Spleen (tissue), 11 donors: Measurements from ENCODE around the gene AGER. TPM values are rescaled to one million over a fixed set of nuclear protein-coding genes. Genes with fewer than 3 reads are reported as not detected.

Experiments
- DNase-seq: peaks from one replicate; pipeline ENCODE4 v3.0.0-alpha.2; 2020
- H3K27ac ChIP-seq, 8 donors: fragments of 200-600 bp; sonication (generic) in 7 of 8; 1 replicate in 4 of 8; 2 replicates in 4 of 8; pipeline versions ENCODE4 v1.5.0 to v1.8.0; 2016 to 2021; ENCODE audit warnings: inconsistent platforms in 4 of 8, mild to moderate bottlenecking in 4 of 8, moderate library complexity in 1 of 8
- H3K27me3 ChIP-seq, 7 donors: fragments of 200-600 bp; sonication (generic) in 6 of 7; replicated peaks in 1 of 7; 1 replicate in 4 of 7; 2 replicates in 3 of 7; pipeline versions ENCODE4 v1.5.0 to v1.8.0; 2016 to 2021; ENCODE audit warnings: inconsistent platforms in 3 of 7, mild to moderate bottlenecking in 1 of 7
- H3K36me3 ChIP-seq, 6 donors: fragments of 200-600 bp; sonication (generic) in 5 of 6; 1 replicate in 4 of 6; 2 replicates in 2 of 6; pipeline versions ENCODE4 v1.5.0 to v1.8.0; 2016 to 2021; ENCODE audit warnings: inconsistent platforms in 2 of 6
- H3K4me1 ChIP-seq, 6 donors: fragments of 200-600 bp; sonication (generic) in 5 of 6; 1 replicate in 3 of 6; 2 replicates in 3 of 6; pipeline versions ENCODE4 v1.5.0 to v1.8.0; 2016 to 2021; ENCODE audit warnings: inconsistent platforms in 3 of 6
- H3K4me3 ChIP-seq, 8 donors: fragments of 200-600 bp; sonication (generic) in 7 of 8; 1 replicate in 4 of 8; 2 replicates in 4 of 8; pipeline versions ENCODE4 v1.5.0 to v1.8.0; 2016 to 2021; ENCODE audit warnings: inconsistent platforms in 4 of 8, mild to moderate bottlenecking in 4 of 8, moderate library complexity in 2 of 8
- H3K9me3 ChIP-seq, 8 donors: fragments of 200-600 bp; sonication (generic) in 7 of 8; 1 replicate in 4 of 8; 2 replicates in 4 of 8; pipeline versions ENCODE4 v1.5.0 to v1.8.0; 2016 to 2021; ENCODE audit warnings: inconsistent platforms in 4 of 8
- POLR2A ChIP-seq, 3 donors: fragments of 450-650 bp; IDR thresholded peaks; one replicate each; pipeline ENCODE4 v1.5.1; 2017; ENCODE audit warnings: antibody characterized with exemption in 3 of 3, mild to moderate bottlenecking in 1 of 3
- POLR2AphosphoS5 ChIP-seq, 3 donors: sonication (generic); formaldehyde crosslinking; IDR thresholded peaks; one replicate each; pipeline ENCODE4 v1.5.1; 2017; ENCODE audit warnings: antibody characterized with exemption in 3 of 3
- WGBS, 5 donors: extraction: QIAGEN DNeasy Blood & Tissue Kit in 3 of 5; methylation state at CpG; one replicate each; pipeline versions ENCODE4 v1.1.5 to v1.1.7; 2013 to 2018; 5-methylcytosine and 5-hydroxymethylcytosine counted together
- intact Hi-C: fragments of 100-400 bp; cut with DNase I; formaldehyde crosslinking; loops from one replicate; pipeline ENCODE4 v1.15.0; 2023; ENCODE audit warnings: low total_unique reads
- polyA plus RNA-seq, 3 donors: library from polyadenylated mRNA; stranded (reverse); fragments of 200-250 nt; gene quantifications; one replicate each; pipeline ENCODE4 v1.2.1, GENCODE V29; 2013
- total RNA-seq, 7 donors: library from RNA; depleted of rRNA in 3 of 7; stranded (reverse); fragments of >200 nt in 3 of 7; fragmentation: NEBNext Ultra II Directional in 4 of 7; extraction: Animal tissue kit (Norgen Biotek cat#: 25700) in 4 of 7; gene quantifications; one replicate each; pipeline versions ENCODE4 v1.1.0 to v1.2.1, GENCODE V29; 2016 to 2021
- TF ChIP-seq, protein P1 (sequence below), 11 experiments: fragments of 200-600 bp in 7 of 11; fragments of 450-650 bp in 4 of 11; sonication (generic) in 4 of 11; IDR thresholded peaks in 8 of 11; conservative IDR thresholded peaks in 3 of 11; 1 replicate in 7 of 11; 2 replicates in 4 of 11; pipeline versions ENCODE4 v1.4.0 to v1.8.0; 2016 to 2021; ENCODE audit warnings: antibody characterized with exemption in 11 of 11, inconsistent platforms in 4 of 11, mild to moderate bottlenecking in 1 of 11
- donor health status: healthy with polysubstance abuse.
- donor health status: DM: no; HTN: no; CAD: no; lungs with moderate emphysema.
- donor health status: DM: no; HTN: no; CAD: no.
- donor health status: Bipolar disorder and iron deficiency.
- donor health status: healthy.
- donor health status: DM: no; HTN: no; CAD: no.
- donor health status: DM: yes; HTN: yes; CAD: no.

The AGER gene
- total and polyA plus RNA-seq, 10 donors = 7.4 to 50.9 (median 23.2) TPM

DNA sequence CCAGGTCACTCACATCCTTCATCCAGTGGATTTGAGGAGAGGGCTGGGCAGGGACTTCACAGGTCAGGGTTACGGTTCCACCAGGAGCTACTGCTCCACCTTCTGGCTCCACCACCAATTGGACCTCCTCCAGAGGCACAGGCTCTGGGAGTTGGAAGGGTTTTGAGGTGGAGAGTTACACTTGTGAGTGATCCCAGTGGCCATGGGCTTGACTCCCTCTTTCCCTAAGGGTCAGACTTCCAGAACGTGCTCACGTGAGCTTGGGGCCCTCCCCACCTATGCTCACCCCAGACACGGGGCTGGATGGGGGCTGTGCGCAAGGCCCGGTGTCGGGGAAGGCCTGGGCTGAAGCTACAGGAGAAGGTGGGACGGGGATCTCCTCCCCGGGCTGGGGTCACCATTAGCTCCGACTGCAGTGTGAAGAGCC, 1.5 kb downstream of the AGER start:
- TF ChIP-seq, protein P1, sequence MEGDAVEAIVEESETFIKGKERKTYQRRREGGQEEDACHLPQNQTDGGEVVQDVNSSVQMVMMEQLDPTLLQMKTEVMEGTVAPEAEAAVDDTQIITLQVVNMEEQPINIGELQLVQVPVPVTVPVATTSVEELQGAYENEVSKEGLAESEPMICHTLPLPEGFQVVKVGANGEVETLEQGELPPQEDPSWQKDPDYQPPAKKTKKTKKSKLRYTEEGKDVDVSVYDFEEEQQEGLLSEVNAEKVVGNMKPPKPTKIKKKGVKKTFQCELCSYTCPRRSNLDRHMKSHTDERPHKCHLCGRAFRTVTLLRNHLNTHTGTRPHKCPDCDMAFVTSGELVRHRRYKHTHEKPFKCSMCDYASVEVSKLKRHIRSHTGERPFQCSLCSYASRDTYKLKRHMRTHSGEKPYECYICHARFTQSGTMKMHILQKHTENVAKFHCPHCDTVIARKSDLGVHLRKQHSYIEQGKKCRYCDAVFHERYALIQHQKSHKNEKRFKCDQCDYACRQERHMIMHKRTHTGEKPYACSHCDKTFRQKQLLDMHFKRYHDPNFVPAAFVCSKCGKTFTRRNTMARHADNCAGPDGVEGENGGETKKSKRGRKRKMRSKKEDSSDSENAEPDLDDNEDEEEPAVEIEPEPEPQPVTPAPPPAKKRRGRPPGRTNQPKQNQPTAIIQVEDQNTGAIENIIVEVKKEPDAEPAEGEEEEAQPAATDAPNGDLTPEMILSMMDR (IDR thresholded peaks at IDR 0.05 in 8 of 11, conservative IDR thresholded peaks at IDR 0.05 in 3 of 11) = no peak
- TF ChIP-seq POLR2A (IDR thresholded peaks at IDR 0.05) (no peak), POLR2AphosphoS5 (IDR thresholded peaks at IDR 0.05) (peak in 2 of 3 donors; percentile 48 to 76)
- Histone ChIP-seq H3K4me1 (peaks cover 24 to 90% (median 65%) of the 10 kb centered on the region in 6 donors), H3K27ac (peak overlapping the region in 7 of 8 donors; percentile 22 to 100 (median 98)), H3K36me3 (peaks cover 0 to 79% (median 54%) of the 10 kb centered on the region in 6 donors), H3K9me3 (no peaks in the 10 kb centered on the region), H3K4me3 (no peak overlapping the region), H3K27me3 (no peaks in the 10 kb centered on the region)
- WGBS, 5 donors = 89 to 95% (median 93%) methylated on average over 8 to 10 of the region's 10 CpGs
- intact Hi-C loops = no loop called here
- DNase-seq = no peak

DNA sequence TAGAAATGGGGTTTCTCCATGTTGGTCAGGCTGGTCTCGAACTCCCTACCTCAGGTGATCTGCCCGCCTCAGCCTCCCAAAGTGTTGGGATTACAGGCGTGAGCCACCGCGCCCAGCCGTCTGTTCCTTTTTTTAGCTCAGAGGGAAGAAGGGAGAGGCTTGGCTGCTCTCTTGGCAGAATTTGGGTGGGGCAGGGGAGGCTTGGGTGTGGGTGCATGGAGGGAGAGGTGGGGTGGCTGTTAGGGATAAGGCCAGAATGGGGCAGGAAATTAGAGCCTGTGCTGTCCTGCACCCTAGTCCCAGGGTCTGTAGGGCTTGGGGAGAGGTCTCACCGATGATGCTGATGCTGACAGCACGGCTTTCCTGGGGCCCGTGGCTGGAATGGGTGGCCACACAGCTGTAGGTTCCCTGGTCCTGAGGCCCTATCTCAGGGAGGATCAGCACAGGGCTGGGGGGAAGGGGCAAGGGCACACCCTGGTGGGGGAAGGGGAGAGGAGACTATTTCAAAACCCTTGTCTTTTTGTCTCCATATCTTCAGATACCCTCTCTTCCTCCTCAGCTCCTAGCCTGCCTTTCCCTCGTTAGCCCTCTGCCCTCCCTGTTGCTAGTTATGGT, 2.0 kb downstream of the AGER start:
- no peak overlapping the region for H3K4me3 ChIP-seq
- 81 to 92% (median 82%) methylated on average over 10 of the region's 10 CpGs for WGBS, 5 donors
- no peak for DNase-seq
- intact Hi-C loops = no loop called here
- TF ChIP-seq POLR2A (IDR thresholded peaks at IDR 0.05) = no peak
- TF ChIP-seq, protein P1 (IDR thresholded peaks at IDR 0.05 in 8 of 11, conservative IDR thresholded peaks at IDR 0.05 in 3 of 11) = no peak
- no peak for TF ChIP-seq POLR2AphosphoS5 (IDR thresholded peaks at IDR 0.05)
- no peaks in the 10 kb centered on the region for H3K27me3 ChIP-seq
- H3K9me3 ChIP-seq = no peaks in the 10 kb centered on the region
- H3K36me3 ChIP-seq = peaks cover 0 to 73% (median 48%) of the 10 kb centered on the region in 6 donors
- H3K27ac ChIP-seq = peak overlapping the region in 5 of 8 donors; percentile 46 to 100 (median 99)
- H3K4me1 ChIP-seq = peaks cover 21 to 90% (median 64%) of the 10 kb centered on the region in 6 donors

DNA sequence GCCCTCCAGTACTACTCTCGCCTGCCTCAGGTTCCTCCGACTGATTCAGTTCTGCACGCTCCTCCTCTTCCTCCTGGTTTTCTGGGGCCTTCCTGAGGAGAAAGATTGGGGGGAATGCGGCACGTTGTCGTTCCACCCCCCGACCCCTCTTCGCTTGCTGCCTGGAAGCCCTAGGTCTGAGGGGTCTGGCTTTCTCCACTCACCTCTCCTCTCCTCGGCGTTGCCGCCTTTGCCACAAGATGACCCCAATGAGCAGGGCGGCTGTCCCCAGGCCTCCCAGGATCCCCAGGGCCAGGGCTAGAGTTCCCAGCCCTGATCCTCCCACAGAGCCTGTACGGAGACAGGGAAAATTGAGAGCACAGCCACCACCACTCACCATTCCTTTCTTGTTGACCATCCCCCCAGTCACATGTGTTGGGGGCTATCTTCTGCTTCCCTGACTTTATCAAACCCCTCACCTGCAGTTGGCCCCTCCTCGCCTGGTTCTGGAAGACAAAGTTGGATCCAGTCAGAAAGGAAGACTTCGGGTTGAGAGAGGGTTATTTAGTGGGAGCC, 2.8 kb downstream of the AGER start:
- intact Hi-C loops = no loop called here
- no peaks in the 10 kb centered on the region for H3K27me3 ChIP-seq
- no peaks in the 10 kb centered on the region for H3K9me3 ChIP-seq
- WGBS, 5 donors = 80 to 95% (median 90%) methylated on average over 15 of the region's 15 CpGs
- peaks cover 0 to 65% (median 41%) of the 10 kb centered on the region in 6 donors for H3K36me3 ChIP-seq
- H3K4me1 ChIP-seq = peaks cover 22 to 90% (median 64%) of the 10 kb centered on the region in 6 donors
- DNase-seq = no peak
- H3K27ac ChIP-seq = peak overlapping the region in 2 of 8 donors; percentile 99 to 100
- TF ChIP-seq POLR2A (IDR thresholded peaks at IDR 0.05) (no peak), POLR2AphosphoS5 (IDR thresholded peaks at IDR 0.05) (peak in 2 of 3 donors; percentile 29 to 63)
- H3K4me3 ChIP-seq = no peak overlapping the region

DNA sequence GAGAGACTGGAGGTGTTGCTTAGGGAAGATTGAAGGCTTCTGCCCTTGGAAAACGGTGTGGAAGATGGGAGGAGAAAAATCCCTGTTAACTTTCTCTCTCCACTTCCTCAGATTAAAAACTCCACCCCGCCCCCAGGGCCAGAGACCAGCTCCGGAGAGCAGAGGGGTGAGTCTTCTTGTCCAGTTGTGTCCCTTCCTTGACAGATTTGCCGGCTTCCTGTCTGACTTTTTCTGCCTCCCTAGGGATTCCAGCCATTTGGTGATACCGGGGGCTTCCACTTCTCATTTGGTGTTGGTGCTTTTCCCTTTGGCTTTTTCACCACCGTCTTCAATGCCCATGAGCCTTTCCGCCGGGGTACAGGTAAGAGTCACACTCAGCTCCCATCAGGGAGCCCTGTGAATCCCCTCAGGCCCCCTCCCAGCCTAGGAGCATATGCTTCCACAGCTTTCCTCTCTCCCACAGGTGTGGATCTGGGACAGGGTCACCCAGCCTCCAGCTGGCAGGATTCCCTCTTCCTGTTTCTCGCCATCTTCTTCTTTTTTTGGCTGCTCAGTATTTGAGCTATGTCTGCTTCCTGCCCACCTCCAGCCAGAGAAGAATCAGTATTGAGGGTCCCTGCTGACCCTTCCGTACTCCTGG, 4.2 kb downstream of the AGER start:
- H3K36me3 ChIP-seq = peaks cover 0 to 55% (median 38%) of the 10 kb centered on the region in 6 donors
- H3K4me1 ChIP-seq = peaks cover 29 to 90% (median 67%) of the 10 kb centered on the region in 6 donors
- H3K9me3 ChIP-seq = no peaks in the 10 kb centered on the region
- H3K27ac ChIP-seq = peak overlapping the region in 6 of 8 donors; percentile 15 to 98 (median 95)
- 61 to 80% (median 78%) methylated on average over 10 of the region's 10 CpGs for WGBS, 5 donors
- H3K4me3 ChIP-seq = peak overlapping the region in 2 of 8 donors; percentile 62 to 87
- intact Hi-C loops = no loop called here
- no peak for TF ChIP-seq POLR2A (IDR thresholded peaks at IDR 0.05)
- TF ChIP-seq, protein P1 (IDR thresholded peaks at IDR 0.05 in 8 of 11, conservative IDR thresholded peaks at IDR 0.05 in 3 of 11) = no peak
- no peak for TF ChIP-seq POLR2AphosphoS5 (IDR thresholded peaks at IDR 0.05)
- DNase-seq = no peak
- H3K27me3 ChIP-seq = no peaks in the 10 kb centered on the region
